IMR-90 (cell line): ENCODE data around the gene XAF1. TPM values are rescaled to one million over a fixed set of nuclear protein-coding genes. Genes with fewer than 3 reads are reported as not detected.

ENCODE experiments used
- ATAC-seq: fragments of 200-7000 bp; cut with Tn5 transposase; 2 replicates; pipeline ENCODE4 v1.9.1; 2020; ENCODE audit warnings: low read depth, mild to moderate bottlenecking, moderate library complexity
- BruUV-seq: library from RNA; stranded (reverse); fragments of 400-500 nt; replicated peaks from 2 replicates; lab custom pipeline; 2021; lab: Mats Ljungman, UMichigan
- CTCF ChIA-PET: fragments of 300-600 bp; formaldehyde crosslinking; extraction: SDS; loops from one replicate; lab custom pipeline; 2021; ENCODE audit warnings: antibody characterized with exemption; lab: Yijun Ruan, JAX
- POLR2A ChIA-PET: fragments of 300-600 bp; sonication (Branson Sonifier 250); formaldehyde crosslinking; loops from one replicate; lab custom pipeline; 2022; ENCODE audit warnings: antibody characterized with exemption; ENCODE audit not compliant: unreplicated experiment; lab: Charles Lee
- DNase-seq: peaks from one replicate; pipeline ENCODE4 v3.0.0; 2013
- H2AFZ ChIP-seq: replicated peaks from 2 replicates; pipeline ENCODE3; 2013; ENCODE audit warnings: low read length, mild to moderate bottlenecking; ENCODE audit not compliant: poor library complexity
- H2AK5ac ChIP-seq: 2 replicates; pipeline ENCODE4 v1.6.1; 2013; ENCODE audit warnings: low read depth, low read length, inconsistent platforms
- H2AK9ac ChIP-seq: replicated peaks from 2 replicates; pipeline ENCODE3; 2013; ENCODE audit warnings: mild to moderate bottlenecking, low read depth, low read length, moderate library complexity; ENCODE audit not compliant: poor library complexity
- H2BK120ac ChIP-seq: 2 replicates; pipeline ENCODE4 v1.6.1; 2013; ENCODE audit warnings: low read depth, low read length, inconsistent platforms
- H2BK15ac ChIP-seq: 3 replicates; pipeline ENCODE4 v1.6.1; 2013; ENCODE audit warnings: low read depth, low read length, inconsistent platforms
- H2BK20ac ChIP-seq: 2 replicates; pipeline ENCODE4 v1.6.1; 2013; ENCODE audit warnings: low read depth, mild to moderate bottlenecking, inconsistent platforms, low read length, moderate library complexity
- H2BK5ac ChIP-seq: 2 replicates; pipeline ENCODE4 v1.6.1; 2013; ENCODE audit warnings: mild to moderate bottlenecking, low read depth, low read length, inconsistent platforms; ENCODE audit not compliant: poor library complexity, severe bottlenecking
- H3K14ac ChIP-seq: replicated peaks from 2 replicates; pipeline ENCODE4 v1.6.1; 2013; ENCODE audit warnings: low read depth, low read length, inconsistent platforms
- H3K18ac ChIP-seq: 2 replicates; pipeline ENCODE4 v1.6.1; 2013; ENCODE audit warnings: low read depth, low read length, control low read depth
- H3K23ac ChIP-seq: 2 replicates; pipeline ENCODE4 v1.6.1; 2013; ENCODE audit warnings: low read depth, low read length, inconsistent platforms
- H3K27ac ChIP-seq: 2 replicates; pipeline ENCODE4 v1.5.1; 2013; ENCODE audit warnings: mild to moderate bottlenecking, control low read depth, low read length; ENCODE audit not compliant: insufficient read depth
- H3K27me3 ChIP-seq: 2 replicates; pipeline ENCODE4 v1.6.1; 2013; ENCODE audit warnings: low read length; ENCODE audit not compliant: control insufficient read depth, insufficient read depth
- H3K36me3 ChIP-seq: 2 replicates; pipeline ENCODE4 v1.6.1; 2013; ENCODE audit warnings: low read length, mixed read lengths; ENCODE audit not compliant: control insufficient read depth, insufficient read depth
- H3K4ac ChIP-seq: 2 replicates; pipeline ENCODE4 v1.6.1; 2013; ENCODE audit warnings: low read depth, low read length, inconsistent platforms
- H3K4me1 ChIP-seq: 2 replicates; pipeline ENCODE4 v1.6.1; 2013; ENCODE audit warnings: low read length, mixed read lengths; ENCODE audit not compliant: control insufficient read depth, insufficient read depth
- H3K4me2 ChIP-seq: 2 replicates; pipeline ENCODE4 v1.6.1; 2013; ENCODE audit warnings: low read depth, mild to moderate bottlenecking, control low read depth, low read length, moderate library complexity
- H3K4me3 ChIP-seq: 2 replicates; pipeline ENCODE4 v1.5.1; 2013; ENCODE audit warnings: low read depth, mild to moderate bottlenecking, control low read depth, low read length, moderate library complexity; ENCODE audit not compliant: insufficient read depth
- H3K56ac ChIP-seq: 2 replicates; pipeline ENCODE4 v1.6.1; 2013; ENCODE audit warnings: low read length, inconsistent platforms; ENCODE audit not compliant: insufficient read depth; ENCODE audit errors: extremely low read depth
- H3K79me1 ChIP-seq, 2 experiments: 2 replicates each; pipeline ENCODE4 v1.6.1; 2013; ENCODE audit warnings: low read length in 2 of 2, inconsistent platforms in 1 of 2, low read depth in 1 of 2
- H3K9ac ChIP-seq: 2 replicates; pipeline ENCODE4 v1.6.1; 2013; ENCODE audit warnings: low read depth, low read length, control low read depth
- H3K9me1 ChIP-seq: 2 replicates; pipeline ENCODE4 v1.6.1; 2013; ENCODE audit warnings: low read length, inconsistent platforms; ENCODE audit not compliant: insufficient read depth
- H3K9me3 ChIP-seq: 2 replicates; pipeline ENCODE4 v1.6.1; 2013; ENCODE audit warnings: low read length; ENCODE audit not compliant: control insufficient read depth, insufficient read depth
- H4K20me1 ChIP-seq: 2 replicates; pipeline ENCODE4 v1.6.1; 2013; ENCODE audit warnings: low read length, inconsistent platforms; ENCODE audit not compliant: insufficient read depth
- H4K5ac ChIP-seq: 2 replicates; pipeline ENCODE4 v1.6.1; 2013; ENCODE audit warnings: mild to moderate bottlenecking, low read depth, low read length, control low read depth
- H4K8ac ChIP-seq, 2 experiments: 2 replicates each; pipeline ENCODE4 v1.6.1; 2013; ENCODE audit warnings: low read depth in 2 of 2, low read length in 2 of 2, control low read depth in 1 of 2, inconsistent platforms in 1 of 2
- H4K91ac ChIP-seq: 2 replicates; pipeline ENCODE4 v1.6.1; 2013; ENCODE audit warnings: low read depth, low read length, inconsistent platforms; ENCODE audit not compliant: insufficient read depth
- CTCF ChIP-seq: conservative IDR thresholded peaks from 2 replicates; pipeline ENCODE4 v1.5.1; 2012; ENCODE audit warnings: mild to moderate bottlenecking, low read depth, low read length, improper control_type of control experiment
- MAFK ChIP-seq: IDR thresholded peaks from 2 replicates; pipeline ENCODE4 v1.6.1; 2012; ENCODE audit warnings: low read depth, low read length, improper control_type of control experiment
- RAD21 ChIP-seq: IDR thresholded peaks from 2 replicates; pipeline ENCODE4 v1.6.1; 2012; ENCODE audit warnings: low read length, improper control_type of control experiment
- WGBS, 2 experiments: methylation state at CpG; one replicate each; pipeline versions ENCODE4 v1.1.5 to v1.1.7; 2013; ENCODE audit warnings: missing lambda C conversion rate in 2 of 2; ENCODE audit not compliant: insufficient read length in 1 of 2; ENCODE audit errors: extremely low coverage in 2 of 2; 5-methylcytosine and 5-hydroxymethylcytosine counted together
- dilution Hi-C: fragments of 300-500 bp; cut with HindIII; formaldehyde crosslinking; loops from one replicate; pipeline ENCODE4 v1.14.3; 2018; ENCODE audit warnings: low sequenced_read_pairs; ENCODE audit not compliant: unreplicated experiment
- in situ Hi-C: fragments of 300-500 bp; cut with MboI; formaldehyde crosslinking; loops from 3 replicates; pipeline ENCODE4 v1.14.3; 2019; ENCODE audit warnings: low sequenced_read_pairs, inconsistent platforms, mixed read lengths
- intact Hi-C: fragments of 100-400 bp; cut with micrococcal nuclease; formaldehyde crosslinking; loops from 2 replicates; pipeline ENCODE4 v1.10.0; 2022
- polyA plus RNA-seq, 3 experiments: library from polyadenylated mRNA; depleted of rRNA; stranded (reverse); fragments of >200 nt; gene quantifications; 2 replicates each; pipeline ENCODE4 v1.2.3, GENCODE V29; 2012; ENCODE audit warnings: low replicate concordance in 1 of 3
- total RNA-seq: library from RNA; depleted of rRNA; stranded (reverse); fragments of >200 nt; gene quantifications from 2 replicates; pipeline ENCODE4 v1.2.3, GENCODE V29; 2012

XAF1 gene
- total and polyA plus RNA-seq, 2 of the 4 experiments (the other 2 are of a cell fraction): 1.3 to 3.9 TPM

DNA sequence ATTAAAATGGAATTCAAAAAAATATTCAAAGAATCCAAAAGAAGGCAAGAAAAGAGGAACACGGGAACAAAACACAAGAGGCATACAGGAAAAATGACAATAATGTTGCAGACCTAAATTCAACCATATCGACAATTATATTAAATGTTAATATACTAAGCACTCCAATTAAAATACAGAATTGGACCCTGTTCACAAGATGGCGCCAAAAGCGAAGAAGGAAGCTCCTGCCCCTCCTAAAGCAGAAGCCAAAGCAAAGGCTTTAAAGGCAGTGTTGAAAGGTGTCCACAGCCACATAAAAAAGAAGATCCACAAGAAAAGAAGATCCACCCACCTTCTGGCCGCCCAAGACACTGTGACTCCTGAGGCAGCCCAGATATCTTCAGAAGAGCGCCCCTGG is 6.3 kb upstream of the XAF1 start:
- no peak for DNase-seq

More for the DNA sequence above, 6.3 kb upstream of the XAF1 start:
- Histone ChIP-seq H4K5ac (no peak overlapping the region), H4K20me1 (no peaks in the 10 kb centered on the region), H3K9me3 (no peaks in the 10 kb centered on the region), H4K8ac (no peak overlapping the region), H3K4me3 (no peak overlapping the region), H3K9ac (no peak overlapping the region), H2AK9ac (no peak overlapping the region), H3K27me3 (no peaks in the 10 kb centered on the region), H3K9me1 (peaks cover 12% of the 10 kb centered on the region), H2BK120ac (no peak overlapping the region), H3K23ac (no peak overlapping the region), H3K4me2 (no peak overlapping the region), H2AFZ (no peak overlapping the region), H3K27ac (no peak overlapping the region), H2AK5ac (no peak overlapping the region), H3K4ac (peak overlapping the region; percentile 30; the same call in 1 of the 2 replicates), H3K18ac (no peak overlapping the region), H2BK5ac (no peak overlapping the region), H4K91ac (0 out of 2 replicates have a peak overlapping the region, but pooled peaks have one; percentile 4), H2BK20ac (no peak overlapping the region), H3K56ac (no peak overlapping the region), H3K4me1 (peaks cover 15% of the 10 kb centered on the region), H2BK15ac (no peak overlapping the region), H3K36me3 (no peaks in the 10 kb centered on the region), H3K79me1 (no peaks in the 10 kb centered on the region), H3K14ac (no peak overlapping the region)
- CTCF ChIA-PET: interaction anchor here (0.8 kb wide), 1 partner anchor 19 kb away, joined by 3 read pairs; no protein-coding TSS in a partner anchor
- no TSS peak for BruUV-seq
- intact Hi-C loops (no loop called here), dilution Hi-C loops (no loop called here), in situ Hi-C loops (no loop called here)
- TF ChIP-seq CTCF (peak; percentile 28), MAFK (no peak), RAD21 (peak; percentile 26; the same call in 1 of the 2 replicates)
- WGBS, 2 experiments: no CpG with 5 or more reads among the region's 6 CpGs
- no peak for ATAC-seq
- POLR2A ChIA-PET: no interaction called here
